Thymus (tissue), 11 donors: ENCODE data around the gene CBY1. TPM values are rescaled to one million over a fixed set of nuclear protein-coding genes. Genes with fewer than 3 reads are reported as not detected.

Experiments
- DNase-seq, 9 donors: peaks; one replicate each; pipeline ENCODE4 v3.0.0-alpha.2; 2013; ENCODE audit warnings: low spot score in 9 of 9, low read depth in 6 of 9, missing footprints in 1 of 9
- H3K27ac ChIP-seq, 2 donors: one replicate each; pipeline ENCODE4 v1.5.1; 2013; ENCODE audit warnings: control low read depth in 1 of 2, low read depth in 1 of 2, low read length in 1 of 2, mild to moderate bottlenecking in 1 of 2, moderate library complexity in 1 of 2
- H3K27me3 ChIP-seq, 2 donors: one replicate each; pipeline ENCODE4 v1.5.1; 2013; ENCODE audit warnings: low read length in 1 of 2; ENCODE audit not compliant: control insufficient read depth in 2 of 2, insufficient read depth in 1 of 2
- H3K36me3 ChIP-seq, 2 donors: one replicate each; pipeline ENCODE4 v1.5.1; 2013; ENCODE audit warnings: low read length in 1 of 2, mild to moderate bottlenecking in 1 of 2, moderate library complexity in 1 of 2; ENCODE audit not compliant: control insufficient read depth in 2 of 2, insufficient read depth in 2 of 2
- H3K4me1 ChIP-seq, 2 donors: one replicate each; pipeline ENCODE4 v1.5.1; 2013; ENCODE audit warnings: low read length in 2 of 2; ENCODE audit not compliant: control insufficient read depth in 2 of 2, insufficient read depth in 2 of 2
- H3K4me3 ChIP-seq, 2 donors: one replicate each; pipeline ENCODE4 v1.5.1; 2013; ENCODE audit warnings: low read length in 2 of 2, control low read depth in 1 of 2, mild to moderate bottlenecking in 1 of 2
- H3K9me3 ChIP-seq, 2 donors: one replicate each; pipeline ENCODE4 v1.5.1; 2013; ENCODE audit warnings: low read length in 1 of 2, mild to moderate bottlenecking in 1 of 2; ENCODE audit not compliant: control insufficient read depth in 2 of 2, insufficient read depth in 1 of 2
- WGBS: extraction: QIAGEN DNeasy Blood & Tissue Kit; methylation state at CpG from one replicate; pipeline ENCODE4 v1.1.7; 2013; 5-methylcytosine and 5-hydroxymethylcytosine counted together
- polyA plus RNA-seq: library from polyadenylated mRNA; stranded (reverse); fragments of 200-250 nt; gene quantifications from one replicate; pipeline ENCODE4 v1.2.3, GENCODE V29; 2013
- total RNA-seq: library from RNA; stranded (reverse); fragments of 120-200 nt; gene quantifications from one replicate; pipeline ENCODE4 v1.2.4, GENCODE V29; 2013
- donor health status: healthy.

CBY1 gene
- total and polyA plus RNA-seq, 2 donors: 9.0 to 41.1 TPM

- H3K27ac ChIP-seq: no peak overlapping the region
- H3K4me1 ChIP-seq: no peaks in the 10 kb centered on the region
- WGBS: 98% methylated on average over 3 of the region's 3 CpGs
- peaks cover 56 to 72% of the 10 kb centered on the region in 2 donors for H3K36me3 ChIP-seq
- no peaks in the 10 kb centered on the region for H3K9me3 ChIP-seq
- no peaks in the 10 kb centered on the region for H3K27me3 ChIP-seq
- no peak overlapping the region for H3K4me3 ChIP-seq
- DNase-seq: no peak
Measured at GRCh38 chr22:38720350-38720749, 63.9 kb downstream of the CBY1 start.

GRCh38 chr22:38721551-38721950 lies 65.1 kb downstream of the CBY1 start:
- no peaks in the 10 kb centered on the region for H3K27me3 ChIP-seq
- peaks cover 56 to 72% of the 10 kb centered on the region in 2 donors for H3K36me3 ChIP-seq
- no peak overlapping the region for H3K27ac ChIP-seq
- H3K4me1 ChIP-seq: no peaks in the 10 kb centered on the region
- WGBS: 97% methylated on average over 7 of the region's 7 CpGs
- no peak overlapping the region for H3K4me3 ChIP-seq
- DNase-seq: no peak
- no peaks in the 10 kb centered on the region for H3K9me3 ChIP-seq

Other genes with a start within 250 kb of the CBY1 start
- 0.66 TPM for gene KCNJ4, start 201.4 kb upstream of the CBY1 start, total RNA-seq
- gene KCNJ4, start 201.4 kb upstream of the CBY1 start, polyA plus RNA-seq: 0.32 TPM
- 2.3 TPM for gene KDELR3, start 188.5 kb upstream of the CBY1 start, total RNA-seq
- gene KDELR3, start 188.5 kb upstream of the CBY1 start, polyA plus RNA-seq: 1.9 TPM
- gene DDX17, start 150.3 kb upstream of the CBY1 start, total RNA-seq: 402 TPM
- gene DDX17, start 150.3 kb upstream of the CBY1 start, polyA plus RNA-seq: 325 TPM
- 14.7 TPM for gene DMC1, start 86.5 kb upstream of the CBY1 start, total RNA-seq
- gene DMC1, start 86.5 kb upstream of the CBY1 start, polyA plus RNA-seq: 0.30 TPM
- 0.66 TPM for gene FAM227A, start 246 bp upstream of the CBY1 start, total RNA-seq
- 0.73 TPM for gene FAM227A, start 246 bp upstream of the CBY1 start, polyA plus RNA-seq
- gene TOMM22, start 25.3 kb downstream of the CBY1 start, total RNA-seq: 63.9 TPM
- 38.9 TPM for gene TOMM22, start 25.3 kb downstream of the CBY1 start, polyA plus RNA-seq
- gene JOSD1, start 44.3 kb downstream of the CBY1 start, total RNA-seq: 25.7 TPM
- 27.8 TPM for gene JOSD1, start 44.3 kb downstream of the CBY1 start, polyA plus RNA-seq
- 16.0 TPM for gene GTPBP1, start 49.3 kb downstream of the CBY1 start, total RNA-seq
- gene GTPBP1, start 49.3 kb downstream of the CBY1 start, polyA plus RNA-seq: 16.2 TPM
- gene SUN2, start 99.4 kb downstream of the CBY1 start, total RNA-seq: 61.5 TPM
- gene SUN2, start 99.4 kb downstream of the CBY1 start, polyA plus RNA-seq: 64.9 TPM
- 20.4 TPM for gene DNAL4, start 137.5 kb downstream of the CBY1 start, total RNA-seq
- 19.6 TPM for gene DNAL4, start 137.5 kb downstream of the CBY1 start, polyA plus RNA-seq
- 0.28 TPM for gene NPTXR, start 187.4 kb downstream of the CBY1 start, total RNA-seq
- 1.3 TPM for gene NPTXR, start 187.4 kb downstream of the CBY1 start, polyA plus RNA-seq
- gene CBX6, start 215.6 kb downstream of the CBY1 start, total RNA-seq: 24.0 TPM
- gene CBX6, start 215.6 kb downstream of the CBY1 start, polyA plus RNA-seq: 23.3 TPM